GM23338 (cell line): ENCODE measurements around the gene PABPC4L. TPM values are rescaled to one million over a fixed set of nuclear protein-coding genes. Genes with fewer than 3 reads are reported as not detected.

Source experiments
- ATAC-seq: fragments of 200-7000 bp; cut with Tn5 transposase; 3 replicates; pipeline ENCODE4 v1.9.1; 2020
- DNase-seq: peaks from one replicate; pipeline ENCODE4 v3.0.0-alpha.2; 2015; ENCODE audit warnings: low spot score
- H2AFZ ChIP-seq: fragments of 200-600 bp; sonication (generic); 2 replicates; pipeline ENCODE4 v1.8.0; 2016; ENCODE audit warnings: antibody characterized with exemption, mild to moderate bottlenecking, moderate library complexity
- H3F3A ChIP-seq: fragments of 200-600 bp; sonication (generic); replicated peaks from 2 replicates; pipeline ENCODE4 v1.8.0; 2017; ENCODE audit warnings: antibody characterized with exemption, mixed run types, low read depth
- H3K27ac ChIP-seq: fragments of 200-600 bp; sonication (generic); 2 replicates; pipeline ENCODE4 v1.6.1; 2016; ENCODE audit warnings: low read depth
- H3K27me3 ChIP-seq: fragments of 200-600 bp; sonication (generic); 2 replicates; pipeline ENCODE4 v1.8.0; 2016; ENCODE audit warnings: mild to moderate bottlenecking, mixed run types, moderate library complexity; ENCODE audit not compliant: insufficient read depth
- H3K36me3 ChIP-seq: fragments of 200-600 bp; sonication (generic); 2 replicates; pipeline ENCODE4 v1.8.0; 2016; ENCODE audit warnings: mild to moderate bottlenecking; ENCODE audit not compliant: insufficient read depth
- H3K4me1 ChIP-seq: fragments of 200-600 bp; sonication (generic); 2 replicates; pipeline ENCODE4 v1.8.0; 2016; ENCODE audit warnings: mild to moderate bottlenecking, moderate library complexity; ENCODE audit not compliant: insufficient read depth
- H3K4me2 ChIP-seq: fragments of 200-600 bp; sonication (generic); 2 replicates; pipeline ENCODE4 v1.7.1; 2017; ENCODE audit warnings: mixed run types
- H3K4me3 ChIP-seq: fragments of 200-600 bp; sonication (generic); 2 replicates; pipeline ENCODE4 v1.6.1; 2016; ENCODE audit warnings: mixed run types
- H3K79me2 ChIP-seq: fragments of 200-600 bp; sonication (generic); replicated peaks from 2 replicates; pipeline ENCODE4 v1.8.0; 2017; ENCODE audit warnings: mild to moderate bottlenecking; ENCODE audit not compliant: insufficient read depth
- H3K9me2 ChIP-seq: fragments of 200-600 bp; sonication (generic); 2 replicates; pipeline ENCODE4 v1.8.0; 2017; ENCODE audit not compliant: insufficient read depth
- H4K20me1 ChIP-seq: fragments of 200-600 bp; sonication (generic); replicated peaks from 2 replicates; pipeline ENCODE4 v1.8.0; 2017; ENCODE audit warnings: mild to moderate bottlenecking; ENCODE audit not compliant: insufficient read depth
- H3K27ac Mint-ChIP-seq: 2 replicates; pipeline ENCODE4 v1.8.0; 2020; ENCODE audit warnings: inconsistent platforms, mild to moderate bottlenecking, moderate library complexity, mixed read lengths
- H3K27me3 Mint-ChIP-seq: 3 replicates; pipeline ENCODE4 v1.8.0; 2022; ENCODE audit warnings: low read depth, mild to moderate bottlenecking, moderate library complexity, mixed read lengths, inconsistent platforms; ENCODE audit not compliant: insufficient read depth, poor library complexity
- H3K36me3 Mint-ChIP-seq: 3 replicates; pipeline ENCODE4 v1.8.0; 2021; ENCODE audit warnings: low read depth, mild to moderate bottlenecking, inconsistent platforms, moderate library complexity, mixed read lengths
- H3K4me1 Mint-ChIP-seq: 3 replicates; pipeline ENCODE4 v1.8.0; 2020; ENCODE audit warnings: mild to moderate bottlenecking, inconsistent platforms, mixed read lengths
- H3K4me3 Mint-ChIP-seq: 3 replicates; pipeline ENCODE4 v1.8.0; 2021; ENCODE audit warnings: moderate library complexity, mild to moderate bottlenecking, inconsistent platforms, mixed read lengths
- H3K9me3 Mint-ChIP-seq: 3 replicates; pipeline ENCODE4 v1.8.0; 2020; ENCODE audit warnings: moderate library complexity, mild to moderate bottlenecking, inconsistent platforms, mixed read lengths
- CREB1 ChIP-seq: fragments of 250-450 bp; sonication (Bioruptor Pico); IDR thresholded peaks from 2 replicates; pipeline ENCODE4 v1.5.0; 2020; ENCODE audit warnings: low read depth, mild to moderate bottlenecking, moderate library complexity
- CTCF ChIP-seq, 2 experiments: fragments of 200-600 bp in 1 of 2; sonication (generic) in 1 of 2; conservative IDR thresholded peaks; 2 replicates each; pipeline versions ENCODE4 v1.5.1 to v1.6.1; 2016 to 2017; ENCODE audit warnings: antibody characterized with exemption in 2 of 2, low read depth in 2 of 2, mild to moderate bottlenecking in 2 of 2, moderate library complexity in 1 of 2
- ETS1 ChIP-seq: IDR thresholded peaks from 2 replicates; pipeline ENCODE4 v1.6.1; 2016; ENCODE audit warnings: antibody characterized with exemption
- EZH2 ChIP-seq: fragments of 200-600 bp; sonication (generic); IDR thresholded peaks from one replicate; pipeline ENCODE4 v1.8.0; 2017; ENCODE audit warnings: antibody characterized with exemption, mild to moderate bottlenecking, low read depth; ENCODE audit not compliant: unreplicated experiment
- EZH2phosphoT487 ChIP-seq: fragments of 200-600 bp; sonication (generic); IDR thresholded peaks from one replicate; pipeline ENCODE4 v1.8.1; 2018; ENCODE audit warnings: antibody characterized with exemption; ENCODE audit not compliant: unreplicated experiment
- JUNB ChIP-seq: IDR thresholded peaks from one replicate; pipeline ENCODE4 v1.6.1; 2016; ENCODE audit warnings: antibody characterized with exemption; ENCODE audit not compliant: unreplicated experiment
- NANOG ChIP-seq: IDR thresholded peaks from 2 replicates; pipeline ENCODE4 v1.6.1; 2016; ENCODE audit warnings: antibody characterized with exemption, borderline replicate concordance
- POLR2AphosphoS5 ChIP-seq: IDR thresholded peaks from 2 replicates; pipeline ENCODE4 v1.6.1; 2016; ENCODE audit warnings: antibody characterized with exemption, low read depth
- REST ChIP-seq: IDR thresholded peaks from one replicate; pipeline ENCODE4 v1.6.1; 2018; ENCODE audit warnings: antibody characterized with exemption; ENCODE audit not compliant: unreplicated experiment
- ZNF114 ChIP-seq: fragments of 250-450 bp; sonication (Bioruptor Pico); IDR thresholded peaks from 2 replicates; pipeline ENCODE4 v1.5.0; 2020; ENCODE audit warnings: mild to moderate bottlenecking, moderate library complexity
- polyA plus RNA-seq: library from polyadenylated mRNA; unstranded; fragments of >200 nt; fragmentation: Nextera tagmentation; extraction: Ambion mirVana; gene quantifications from 2 replicates; pipeline ENCODE4 v1.2.1, GENCODE V29; 2016
- total RNA-seq: library from RNA; depleted of rRNA; stranded (reverse); fragments of >200 nt; shearing (Covaris generic); gene quantifications from 2 replicates; pipeline ENCODE4 v1.2.3, GENCODE V29; 2014

The PABPC4L gene
- total and polyA plus RNA-seq, 2 experiments from 2014 or later: 1.8 to 4.6 TPM

- no peak overlapping the region for H2AFZ ChIP-seq
- H3K4me3 ChIP-seq: no peak overlapping the region
- H3K9me3 Mint-ChIP-seq: peaks cover 18% of the 10 kb centered on the region; the same call in 2 of the 3 replicates
- H3K4me1 Mint-ChIP-seq: peaks cover 11% of the 10 kb centered on the region; the same call in 2 of the 3 replicates
- no peaks in the 10 kb centered on the region for H4K20me1 ChIP-seq
- H3K36me3 Mint-ChIP-seq: peaks cover 5% of the 10 kb centered on the region; the same call in 2 of the 3 replicates
- no peaks in the 10 kb centered on the region for H3K9me2 ChIP-seq
- no peaks in the 10 kb centered on the region for H3K36me3 ChIP-seq
- TF ChIP-seq REST: no peak
- H3K4me1 ChIP-seq: peaks cover 12% of the 10 kb centered on the region; the same call in 1 of the 2 replicates
- no peak overlapping the region for H3K27ac Mint-ChIP-seq
- H3K27me3 ChIP-seq: no peaks in the 10 kb centered on the region
- DNase-seq (no peak), ATAC-seq (no peak)
- no peaks in the 10 kb centered on the region for H3K79me2 ChIP-seq
- no peaks in the 10 kb centered on the region for H3F3A ChIP-seq
- H3K27ac ChIP-seq: no peak overlapping the region
- no peak overlapping the region for H3K4me2 ChIP-seq
- H3K4me3 Mint-ChIP-seq: no peak overlapping the region
- H3K27me3 Mint-ChIP-seq: peaks cover 2% of the 10 kb centered on the region
Observed at GRCh38 chr4:134178706-134179105, 22.9 kb downstream of the PABPC4L start.

GRCh38 chr4:134174271-134174670 is 27.3 kb downstream of the PABPC4L start:
- 0 out of 3 replicates have a peak, but pooled peaks cover 2% of the 10 kb centered on the region for H3K36me3 Mint-ChIP-seq
- Histone ChIP-seq H3K9me2 (no peaks in the 10 kb centered on the region), H3K27me3 (no peaks in the 10 kb centered on the region), H2AFZ (no peak overlapping the region), H3K4me1 (peaks cover 5% of the 10 kb centered on the region; the same call in 1 of the 2 replicates), H4K20me1 (no peaks in the 10 kb centered on the region), H3K27ac (no peak overlapping the region), H3F3A (no peaks in the 10 kb centered on the region), H3K4me3 (no peak overlapping the region), H3K4me2 (no peak overlapping the region), H3K36me3 (no peaks in the 10 kb centered on the region), H3K79me2 (no peaks in the 10 kb centered on the region)
- H3K4me3 Mint-ChIP-seq: no peak overlapping the region
- H3K4me1 Mint-ChIP-seq: peaks cover 6% of the 10 kb centered on the region; the same call in 2 of the 3 replicates
- H3K27me3 Mint-ChIP-seq: peaks cover 2% of the 10 kb centered on the region
- no peak for DNase-seq
- TF ChIP-seq JUNB (no peak), ZNF114 (no peak)
- peaks cover 7% of the 10 kb centered on the region; the same call in 2 of the 3 replicates for H3K9me3 Mint-ChIP-seq
- ATAC-seq: no peak
- no peak overlapping the region for H3K27ac Mint-ChIP-seq

- Histone ChIP-seq H3K36me3 (no peaks in the 10 kb centered on the region), H3K4me3 (no peak overlapping the region), H3K27me3 (no peaks in the 10 kb centered on the region), H3K4me1 (no peaks in the 10 kb centered on the region), H3K79me2 (no peaks in the 10 kb centered on the region), H3F3A (no peaks in the 10 kb centered on the region), H2AFZ (no peak overlapping the region), H4K20me1 (no peaks in the 10 kb centered on the region), H3K4me2 (no peak overlapping the region), H3K9me2 (no peaks in the 10 kb centered on the region), H3K27ac (no peak overlapping the region)
- no peak overlapping the region for H3K27ac Mint-ChIP-seq
- peaks cover 3% of the 10 kb centered on the region; the same call in 1 of the 3 replicates for H3K36me3 Mint-ChIP-seq
- H3K9me3 Mint-ChIP-seq: peaks cover 6% of the 10 kb centered on the region; the same call in 2 of the 3 replicates
- no peak for TF ChIP-seq EZH2phosphoT487
- no peak for TF ChIP-seq POLR2AphosphoS5
- TF ChIP-seq ZNF114: no peak
- TF ChIP-seq NANOG: no peak
- no peak for TF ChIP-seq CTCF (conservative IDR thresholded peaks at IDR 0.05; ENCODE audit: low read depth in 2 of 2)
- TF ChIP-seq JUNB: no peak
- TF ChIP-seq ETS1: no peak
- TF ChIP-seq EZH2: no peak
- no peak for TF ChIP-seq CREB1 (CRISPR knock-in tag)
- H3K27me3 Mint-ChIP-seq: no peaks in the 10 kb centered on the region
- H3K4me1 Mint-ChIP-seq: no peaks in the 10 kb centered on the region
- ATAC-seq: no peak
- DNase-seq: no peak
- H3K4me3 Mint-ChIP-seq: no peak overlapping the region
Observed at GRCh38 chr4:134160211-134160610, 41.4 kb downstream of the PABPC4L start.
